IMR-90 (cell line): Measurements from ENCODE around the gene TMEM120A.

Experiments
- CEBPB ChIP-seq: IDR thresholded peaks from 2 replicates; pipeline ENCODE4 v1.6.1; 2012; ENCODE audit warnings: low read depth, low read length, improper control_type of control experiment
- MAFK ChIP-seq: IDR thresholded peaks from 2 replicates; pipeline ENCODE4 v1.6.1; 2012; ENCODE audit warnings: low read depth, low read length, improper control_type of control experiment

- TF ChIP-seq CEBPB (no peak), MAFK (no peak)
These were observed at the start of gene TMEM120A for GRCh38 chr7:75994388-75995051.
